ENCODE data around the gene TTLL5.

GRCh38 chr14:75875958-75876357 is 214.9 kb downstream of the TTLL5 start:
- TF ChIP-seq CTCF (IDR thresholded peaks at IDR 0.05) (no peak), POLR2A (IDR thresholded peaks at IDR 0.05) (no peak)
